ENCODE results near the gene ELP1.
"Not testable (repeated sequence)": the region's sequence is repeated elsewhere in the genome, so short reads cannot be mapped to it uniquely, and the experiment has no call there.

ELP1 gene, protein sequence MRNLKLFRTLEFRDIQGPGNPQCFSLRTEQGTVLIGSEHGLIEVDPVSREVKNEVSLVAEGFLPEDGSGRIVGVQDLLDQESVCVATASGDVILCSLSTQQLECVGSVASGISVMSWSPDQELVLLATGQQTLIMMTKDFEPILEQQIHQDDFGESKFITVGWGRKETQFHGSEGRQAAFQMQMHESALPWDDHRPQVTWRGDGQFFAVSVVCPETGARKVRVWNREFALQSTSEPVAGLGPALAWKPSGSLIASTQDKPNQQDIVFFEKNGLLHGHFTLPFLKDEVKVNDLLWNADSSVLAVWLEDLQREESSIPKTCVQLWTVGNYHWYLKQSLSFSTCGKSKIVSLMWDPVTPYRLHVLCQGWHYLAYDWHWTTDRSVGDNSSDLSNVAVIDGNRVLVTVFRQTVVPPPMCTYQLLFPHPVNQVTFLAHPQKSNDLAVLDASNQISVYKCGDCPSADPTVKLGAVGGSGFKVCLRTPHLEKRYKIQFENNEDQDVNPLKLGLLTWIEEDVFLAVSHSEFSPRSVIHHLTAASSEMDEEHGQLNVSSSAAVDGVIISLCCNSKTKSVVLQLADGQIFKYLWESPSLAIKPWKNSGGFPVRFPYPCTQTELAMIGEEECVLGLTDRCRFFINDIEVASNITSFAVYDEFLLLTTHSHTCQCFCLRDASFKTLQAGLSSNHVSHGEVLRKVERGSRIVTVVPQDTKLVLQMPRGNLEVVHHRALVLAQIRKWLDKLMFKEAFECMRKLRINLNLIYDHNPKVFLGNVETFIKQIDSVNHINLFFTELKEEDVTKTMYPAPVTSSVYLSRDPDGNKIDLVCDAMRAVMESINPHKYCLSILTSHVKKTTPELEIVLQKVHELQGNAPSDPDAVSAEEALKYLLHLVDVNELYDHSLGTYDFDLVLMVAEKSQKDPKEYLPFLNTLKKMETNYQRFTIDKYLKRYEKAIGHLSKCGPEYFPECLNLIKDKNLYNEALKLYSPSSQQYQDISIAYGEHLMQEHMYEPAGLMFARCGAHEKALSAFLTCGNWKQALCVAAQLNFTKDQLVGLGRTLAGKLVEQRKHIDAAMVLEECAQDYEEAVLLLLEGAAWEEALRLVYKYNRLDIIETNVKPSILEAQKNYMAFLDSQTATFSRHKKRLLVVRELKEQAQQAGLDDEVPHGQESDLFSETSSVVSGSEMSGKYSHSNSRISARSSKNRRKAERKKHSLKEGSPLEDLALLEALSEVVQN (N-terminal part only)

DNA sequence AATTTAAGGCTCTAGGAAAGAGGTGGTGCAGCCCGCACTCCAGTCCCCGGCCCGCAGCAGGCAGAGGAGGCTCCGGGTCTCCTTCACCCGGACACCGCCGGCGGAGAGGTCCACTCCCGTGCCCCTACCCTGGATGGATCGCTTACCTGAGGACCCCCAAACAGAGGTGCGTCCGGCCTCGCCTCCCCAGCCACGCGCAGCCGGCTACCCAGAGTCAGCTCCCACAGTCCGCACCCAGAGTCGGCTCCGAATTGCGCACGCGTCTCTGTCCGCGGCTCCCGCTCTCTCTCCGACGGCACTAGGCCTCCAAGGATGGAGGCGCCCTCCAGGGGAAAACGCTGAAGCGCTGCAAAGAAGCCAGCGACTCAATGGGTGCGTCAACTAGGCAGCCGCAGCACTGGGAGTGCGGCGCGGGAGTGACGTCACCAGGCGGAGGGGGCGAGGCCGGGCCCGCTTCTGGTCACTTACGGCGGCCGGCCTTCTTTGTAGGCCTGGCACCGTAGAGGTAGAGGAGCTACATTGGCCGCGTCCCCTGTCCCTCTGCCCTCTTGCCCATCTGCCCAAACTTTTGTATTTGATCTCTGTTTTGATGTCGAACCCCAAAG, at the start of gene ELP1:
TSS of gene ELP1 (minus strand) at position 407 of the 605 bp plus-strand sequence. CDS start 2,978 bp downstream, outside the sequence.
- peak; percentile 86 for DNase-seq

DNA sequence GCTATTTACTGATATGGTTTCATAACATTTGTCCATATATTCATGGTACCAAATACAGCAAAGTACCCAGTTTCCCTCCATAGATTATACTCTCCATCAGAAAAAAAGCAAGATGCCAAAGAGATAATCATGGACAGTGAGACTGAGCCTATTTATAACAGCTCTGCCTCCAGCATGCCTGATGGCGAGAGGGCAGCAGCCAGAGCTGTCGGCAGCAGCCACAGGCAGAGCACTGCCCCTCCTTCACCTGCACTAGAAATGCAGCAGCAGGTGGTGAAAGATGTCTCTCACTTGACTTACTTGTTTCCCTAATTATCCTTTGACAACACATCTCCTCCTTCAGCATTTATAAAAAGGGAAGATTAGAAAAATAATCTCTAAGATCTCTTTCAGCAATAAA, 47.0 kb upstream of the ELP1 start:
- no peak for DNase-seq

DNA sequence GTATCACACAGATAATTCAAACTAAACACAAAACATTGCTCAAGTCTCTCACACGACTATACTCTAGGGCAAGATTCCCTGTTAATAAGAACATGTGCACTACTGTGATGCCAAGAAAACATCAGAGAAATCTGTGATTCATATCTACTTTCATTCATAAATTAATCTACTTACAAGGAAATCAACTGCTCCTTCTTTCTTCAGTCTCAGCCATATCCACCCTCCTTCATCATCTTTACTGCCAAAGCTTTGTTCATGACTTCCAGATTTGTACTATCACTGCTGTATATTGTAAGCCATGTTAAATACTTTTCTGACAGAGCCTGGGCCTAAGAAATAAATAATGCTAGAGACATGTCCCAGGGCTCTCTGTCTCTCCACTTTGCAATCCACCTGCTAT, 44.3 kb upstream of the ELP1 start:
- no peak for DNase-seq

DNA sequence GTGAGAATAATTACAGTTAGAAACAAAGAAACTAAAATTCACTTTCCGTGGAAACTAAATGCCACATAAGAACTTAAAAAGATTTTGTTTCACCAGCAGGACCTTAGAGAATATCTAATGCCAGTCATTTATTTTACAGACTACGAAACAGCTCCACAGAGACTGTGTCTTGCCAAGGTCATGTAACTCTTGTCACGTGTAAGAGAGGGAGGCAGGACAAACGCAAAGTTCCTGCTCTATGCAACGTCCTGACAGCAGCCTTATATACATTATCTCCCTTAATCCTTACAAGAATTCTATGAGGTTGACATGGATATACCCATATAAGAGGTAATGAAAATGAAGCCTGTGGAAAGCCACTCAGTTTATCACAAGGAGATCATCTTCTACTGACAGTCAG, 40.0 kb upstream of the ELP1 start:
- DNase-seq, result no peak

DNA sequence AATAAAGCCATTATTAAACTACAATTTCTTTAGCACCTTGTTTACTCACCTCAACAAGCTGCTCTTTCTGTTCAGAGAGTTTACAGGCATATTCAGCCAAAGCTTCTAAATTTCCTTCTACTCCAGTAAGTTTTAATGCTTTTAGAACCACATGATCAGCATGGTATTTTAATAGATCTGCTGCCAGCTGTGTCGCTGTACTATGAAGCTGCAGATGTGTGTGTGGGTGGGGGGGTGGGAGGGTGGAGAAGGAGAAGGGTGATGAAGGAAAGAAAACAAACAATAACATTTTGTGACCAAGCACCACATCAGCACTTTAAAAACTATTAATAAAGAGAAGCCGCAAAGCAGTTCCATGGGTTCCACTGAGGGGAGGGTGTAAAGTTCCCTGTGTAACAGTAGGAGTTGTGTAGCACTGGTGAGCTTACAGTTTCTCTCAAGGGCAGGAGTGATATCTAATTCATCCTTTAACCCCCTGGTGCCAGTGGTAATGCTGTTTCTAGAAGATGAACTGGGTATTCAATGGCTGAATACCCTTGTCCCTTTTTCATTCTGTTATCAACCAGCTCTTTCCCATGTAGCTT, 38.8 kb upstream of the ELP1 start:
- DNase-seq, result no peak

DNA sequence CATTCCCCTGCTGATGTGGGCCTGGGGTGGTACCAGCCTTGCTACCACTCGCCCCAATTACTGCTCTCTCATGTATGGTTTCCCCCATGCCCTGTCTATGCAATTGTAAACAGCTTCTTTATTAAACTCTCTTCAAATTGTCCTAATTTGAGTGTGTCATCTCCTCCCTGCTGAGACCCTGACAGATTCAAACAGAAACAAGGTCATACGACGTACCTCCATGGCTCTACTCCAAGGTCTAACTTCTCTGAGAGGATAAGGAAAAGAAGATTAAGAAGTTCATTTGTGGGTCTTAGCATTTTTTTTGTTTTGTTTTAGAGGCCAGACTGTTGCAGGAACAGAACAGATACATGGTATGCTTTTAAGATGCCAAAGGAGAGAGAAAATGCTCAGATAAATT, 38.3 kb upstream of the ELP1 start:
- DNase-seq, result no peak

DNA sequence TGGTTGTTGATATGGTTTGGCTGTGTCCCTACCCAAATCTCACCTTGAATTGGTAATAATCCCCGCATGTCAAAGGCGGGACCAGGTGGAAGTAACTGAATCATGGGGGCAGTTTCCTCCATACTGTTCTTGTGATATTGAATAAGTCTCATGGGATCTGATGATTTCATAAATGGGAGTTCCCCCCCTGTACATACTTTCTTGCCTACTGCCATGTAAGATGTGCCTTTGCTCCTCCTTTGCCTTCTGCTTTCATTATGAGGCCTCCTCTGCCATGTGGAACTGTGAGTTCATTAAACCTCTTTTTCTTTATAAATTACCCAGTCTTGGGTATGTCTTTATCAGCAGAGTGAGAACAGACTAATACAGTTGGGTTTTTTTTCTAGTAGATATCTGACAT, 37.5 kb upstream of the ELP1 start:
- not testable (repeated sequence) for DNase-seq

DNA sequence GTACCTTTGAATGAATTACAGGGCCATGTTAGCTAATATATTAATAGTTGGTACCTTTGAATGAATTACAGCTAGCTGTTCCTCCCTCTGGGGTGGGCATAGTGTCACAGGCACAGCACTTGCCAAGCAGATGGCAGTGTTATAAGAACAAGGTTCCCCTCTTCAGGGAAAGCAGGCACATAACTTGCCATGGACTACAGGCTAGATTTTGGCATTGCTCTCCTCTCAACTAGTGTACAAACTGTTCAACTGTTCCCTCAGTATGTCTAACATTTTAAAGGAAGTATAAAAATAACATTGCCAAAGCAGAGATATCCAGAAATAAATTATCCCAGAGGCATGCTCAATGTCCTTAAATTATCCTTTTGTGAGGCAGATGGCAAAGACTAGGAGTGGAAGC, 34.0 kb upstream of the ELP1 start:
- DNase-seq, result no peak

DNA sequence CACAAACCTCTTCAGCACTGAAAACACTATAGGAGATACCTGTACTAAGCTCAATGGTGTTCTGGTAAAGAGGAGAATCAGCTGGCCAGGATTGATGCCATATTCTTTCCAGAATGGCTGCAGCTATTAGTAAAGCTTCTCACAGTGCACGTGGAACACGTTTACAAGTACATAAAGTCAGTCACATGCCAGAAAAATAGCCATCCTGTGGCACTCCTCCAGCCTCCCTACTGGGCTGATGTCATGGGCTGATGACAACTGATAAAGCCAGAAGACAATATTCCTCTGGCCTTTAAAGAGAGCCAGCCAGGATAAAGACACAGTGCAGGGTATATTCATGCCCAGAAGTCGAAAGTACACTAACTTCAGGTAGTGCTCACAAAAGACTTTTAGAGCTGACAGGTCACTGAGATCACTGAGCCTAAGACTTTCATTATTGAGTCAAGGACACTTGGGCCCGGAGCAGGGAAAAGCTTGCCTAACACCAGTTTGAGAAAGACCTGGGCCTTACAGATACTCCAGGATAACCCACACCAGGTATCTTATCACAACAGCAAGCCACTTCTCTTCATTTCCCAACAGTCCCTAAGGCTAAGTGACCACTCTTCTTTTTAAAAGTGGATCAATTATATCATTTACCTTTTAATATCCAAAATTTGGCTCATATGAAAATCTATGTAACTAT, 29.7 kb upstream of the ELP1 start:
- DNase-seq, result no peak

DNA sequence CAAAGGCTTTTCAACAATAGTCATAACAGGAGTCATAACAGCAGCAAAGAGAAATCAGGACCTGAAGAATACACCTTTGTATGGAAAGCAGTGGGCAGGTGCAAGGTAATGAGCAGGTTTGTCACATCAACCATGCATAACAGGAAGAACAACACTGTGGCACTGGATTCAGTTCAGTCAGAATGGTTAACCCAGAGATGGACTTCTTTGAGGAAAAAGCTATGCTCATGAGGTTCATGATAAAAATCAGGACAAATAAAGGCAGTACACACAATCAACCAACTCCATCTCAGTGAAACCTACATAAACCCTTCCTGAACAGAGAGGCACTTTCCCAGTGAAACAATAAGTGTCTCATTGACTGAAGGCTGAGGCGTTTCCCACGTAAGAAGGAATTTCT, 27.2 kb upstream of the ELP1 start:
- no peak for DNase-seq

DNA sequence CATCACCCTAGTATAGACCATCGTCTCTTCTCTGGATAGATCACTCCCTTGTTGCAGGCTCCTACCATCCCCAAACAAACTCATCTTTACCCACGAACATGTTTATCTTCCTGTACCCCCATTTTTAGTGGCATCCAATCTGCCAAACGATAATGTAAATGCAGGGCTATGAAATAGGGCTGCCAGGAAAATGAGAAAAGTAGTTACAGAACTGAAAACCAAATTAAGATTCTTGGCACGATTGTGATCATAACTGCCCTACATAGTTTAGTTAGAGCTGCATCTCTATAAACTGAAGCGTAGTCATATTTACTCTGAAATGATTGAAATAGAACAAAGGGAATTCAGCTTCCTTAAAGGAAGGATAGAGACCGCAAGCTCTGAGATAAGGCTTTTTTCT, 26.4 kb upstream of the ELP1 start:
- no peak for DNase-seq

DNA sequence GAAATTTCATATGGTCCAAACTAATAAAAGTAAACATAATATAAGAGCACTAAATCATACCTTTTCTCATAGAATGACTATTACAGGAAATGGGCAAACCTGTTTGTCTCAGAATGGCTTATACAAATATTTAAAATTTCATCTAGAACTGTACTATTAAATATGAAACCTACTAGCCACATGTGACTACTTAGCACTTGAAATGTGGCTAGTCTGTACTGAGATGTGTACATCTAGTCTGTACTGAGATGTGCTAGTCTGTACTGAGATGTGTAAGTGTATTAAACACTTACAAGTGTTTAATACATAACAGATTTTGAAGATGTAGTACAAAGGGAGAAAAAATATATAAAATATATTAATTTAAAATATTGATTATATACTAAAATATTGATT, 22.7 kb upstream of the ELP1 start:
- DNase-seq, result no peak

DNA sequence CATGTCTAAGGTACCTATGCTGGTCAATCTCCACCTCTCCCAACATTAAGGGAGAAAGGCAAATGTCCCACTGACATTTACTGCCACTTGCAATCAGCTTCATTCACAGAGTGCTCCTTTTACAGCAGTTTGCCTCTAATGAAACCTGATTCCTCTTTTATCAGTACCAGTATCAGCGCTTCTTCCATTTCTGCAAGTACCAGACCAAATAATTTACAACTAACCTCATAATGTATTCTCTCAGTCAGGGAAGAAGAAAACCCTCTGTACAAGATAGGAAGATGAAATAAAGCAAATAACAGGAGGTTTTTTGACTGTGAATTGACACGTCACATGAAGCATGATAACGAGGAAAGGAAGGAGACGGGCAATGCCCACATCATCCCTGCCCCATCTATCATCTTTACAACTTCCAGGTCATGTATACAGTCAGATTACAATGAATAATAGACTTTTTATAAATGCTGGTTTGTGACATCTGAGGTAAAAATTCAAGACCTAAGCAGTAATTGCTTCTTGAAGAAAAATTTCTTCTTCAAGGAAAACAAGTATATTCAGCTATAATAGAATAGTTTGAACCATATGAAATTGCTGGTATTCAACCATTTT, 22.2 kb upstream of the ELP1 start:
- DNase-seq, result no peak

DNA sequence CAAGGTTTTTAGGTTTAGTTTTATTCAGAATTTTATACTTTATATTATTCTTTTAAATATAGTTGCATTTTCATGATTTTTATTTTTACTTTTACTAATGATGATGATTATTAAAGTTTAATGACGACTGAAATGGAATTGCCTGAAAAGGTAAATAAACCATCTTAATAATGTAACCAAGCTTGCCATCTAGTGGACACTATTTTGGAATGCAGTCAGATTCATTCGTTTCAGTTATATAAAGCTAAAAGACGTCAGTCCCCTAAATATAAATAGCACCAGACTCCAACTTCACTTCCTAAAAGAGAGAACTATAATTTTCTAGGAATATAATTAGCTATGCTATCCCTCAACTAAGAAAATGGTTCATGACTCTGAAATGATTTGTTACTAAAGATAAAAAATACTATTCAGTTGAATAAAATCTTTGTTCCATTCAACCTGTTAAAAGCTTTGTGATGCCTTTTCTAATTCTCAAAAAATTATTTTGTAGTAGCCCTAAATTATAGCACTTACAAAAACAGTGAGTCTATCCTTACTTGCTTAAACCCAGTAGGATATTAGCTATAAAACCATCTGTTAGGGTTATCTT, 20.2 kb upstream of the ELP1 start:
- DNase-seq, result peak; percentile 41

DNA sequence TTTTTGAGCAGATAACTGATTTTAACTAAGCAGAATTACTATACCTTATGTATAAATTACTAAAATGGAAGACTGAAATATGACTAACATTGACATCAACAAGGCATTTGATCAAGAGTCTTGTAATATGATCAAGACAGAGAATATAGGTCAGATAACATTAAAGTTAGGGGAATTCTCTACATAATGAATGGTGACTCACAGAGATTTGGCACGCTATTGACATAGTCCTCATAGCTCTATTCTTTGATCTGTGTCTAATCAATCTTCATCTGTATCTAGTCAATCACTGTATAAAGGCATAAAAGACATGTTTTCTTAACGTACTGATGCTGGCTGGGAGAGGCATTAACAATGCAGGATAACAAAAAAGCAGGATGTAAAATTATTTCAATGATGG, 17.7 kb upstream of the ELP1 start:
- DNase-seq, result no peak

DNA sequence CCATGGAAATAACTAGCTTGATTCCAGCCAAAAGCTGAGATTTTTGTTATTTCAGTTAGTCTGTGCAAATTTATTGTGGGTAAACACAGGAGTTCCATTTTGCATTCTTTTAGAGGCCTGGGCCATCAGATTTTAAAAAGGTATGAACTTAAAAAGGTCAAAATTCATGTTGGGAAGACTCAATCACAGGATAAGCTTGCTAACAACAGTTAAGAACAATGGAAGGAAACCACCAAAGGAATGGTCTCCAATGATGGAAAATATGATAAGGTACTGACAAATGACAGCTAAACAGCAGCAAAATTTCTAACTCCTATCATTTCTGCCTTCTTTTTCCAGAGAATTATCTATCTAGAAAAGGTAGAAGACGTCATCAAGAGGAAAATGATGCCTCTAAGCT, 16.2 kb upstream of the ELP1 start:
- DNase-seq, result no peak

DNA sequence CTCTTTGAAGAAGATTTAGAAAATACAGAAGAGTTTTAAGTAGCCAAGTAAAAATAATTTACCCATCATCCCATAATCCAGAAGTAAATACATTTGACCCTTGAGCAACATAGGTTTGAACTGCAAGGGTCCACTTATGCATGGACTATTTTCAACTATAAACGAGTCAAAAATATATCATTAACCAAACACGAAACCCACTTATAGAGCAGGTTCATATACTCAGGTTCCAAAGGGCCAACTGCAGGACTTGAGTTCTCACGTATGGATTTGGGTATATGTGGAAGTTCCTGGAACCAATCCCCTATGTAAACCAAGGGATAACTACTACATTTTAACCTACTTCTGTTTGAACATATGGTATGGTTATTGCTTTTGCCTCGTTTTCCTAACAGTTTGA, 6.1 kb upstream of the ELP1 start:
- DNase-seq, result no peak

DNA sequence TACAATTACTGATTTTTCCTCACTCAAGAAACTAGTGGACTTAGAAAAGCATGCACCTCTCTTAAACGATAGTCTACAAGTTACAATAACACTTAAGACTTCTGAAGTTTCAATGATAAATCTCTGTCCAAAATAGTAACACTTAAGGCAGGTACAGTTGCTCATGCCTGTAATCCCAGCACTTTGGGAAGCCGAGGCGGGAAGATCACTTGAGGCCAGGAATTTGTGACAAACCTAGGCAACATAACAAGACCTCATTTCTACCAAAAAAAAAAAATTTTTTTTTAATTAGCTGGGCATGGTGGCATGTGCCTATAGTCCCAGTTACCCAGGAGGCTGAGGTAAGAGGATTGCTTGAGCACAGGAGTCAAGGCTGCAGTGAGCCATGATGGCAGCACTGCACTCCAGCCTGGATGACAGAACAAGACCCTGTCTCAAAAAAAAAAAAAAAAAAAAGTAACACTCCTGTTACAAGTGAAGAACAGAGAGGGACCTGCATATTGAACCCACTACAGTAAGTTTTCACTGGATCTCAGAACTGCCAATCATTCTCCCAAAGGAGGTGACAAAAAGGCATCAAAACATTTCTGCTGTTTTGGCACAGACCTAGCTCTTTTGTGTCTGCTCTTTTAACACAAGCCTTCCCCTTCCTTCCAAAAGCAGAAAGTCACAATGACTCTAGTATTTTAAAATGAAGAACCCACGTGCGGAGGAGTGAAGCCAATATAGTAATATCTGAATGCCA, 3.8 kb upstream of the ELP1 start:
- no peak for DNase-seq

DNA sequence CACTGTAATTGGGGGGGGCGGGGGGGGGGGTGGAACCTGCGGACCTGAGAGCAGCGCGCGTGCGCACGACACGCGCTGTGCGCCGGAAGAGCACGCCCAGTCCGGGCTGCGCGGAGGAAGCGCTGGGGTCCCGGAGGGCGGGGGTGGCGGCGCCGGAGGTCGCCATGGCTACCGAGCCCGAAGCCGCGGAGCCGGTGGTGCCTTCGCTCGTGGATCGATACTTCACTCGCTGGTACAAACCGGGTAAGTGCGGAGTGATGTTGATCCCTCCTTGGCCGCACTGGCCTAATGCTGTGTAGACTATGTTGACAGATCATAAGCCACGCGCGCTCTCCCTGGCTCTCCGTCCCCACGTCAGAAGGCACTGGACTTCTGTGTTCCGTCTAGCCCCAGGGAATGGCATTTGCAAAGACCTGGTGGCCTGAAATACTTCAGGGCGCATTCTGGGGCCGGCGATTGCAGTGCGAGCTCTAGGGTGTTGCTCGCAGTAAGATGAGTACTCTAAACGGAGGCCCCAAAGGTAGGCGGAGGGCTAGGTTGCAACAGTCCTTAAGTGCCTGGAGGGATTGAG, 484 bp upstream of the ELP1 start, which contains the start of gene ABITRAM:
TSS of gene ABITRAM (plus strand) at position 78 of the 571 bp plus-strand sequence. CDS start at position 165, 87 bp downstream.
- peak; percentile 86 for DNase-seq

DNA sequence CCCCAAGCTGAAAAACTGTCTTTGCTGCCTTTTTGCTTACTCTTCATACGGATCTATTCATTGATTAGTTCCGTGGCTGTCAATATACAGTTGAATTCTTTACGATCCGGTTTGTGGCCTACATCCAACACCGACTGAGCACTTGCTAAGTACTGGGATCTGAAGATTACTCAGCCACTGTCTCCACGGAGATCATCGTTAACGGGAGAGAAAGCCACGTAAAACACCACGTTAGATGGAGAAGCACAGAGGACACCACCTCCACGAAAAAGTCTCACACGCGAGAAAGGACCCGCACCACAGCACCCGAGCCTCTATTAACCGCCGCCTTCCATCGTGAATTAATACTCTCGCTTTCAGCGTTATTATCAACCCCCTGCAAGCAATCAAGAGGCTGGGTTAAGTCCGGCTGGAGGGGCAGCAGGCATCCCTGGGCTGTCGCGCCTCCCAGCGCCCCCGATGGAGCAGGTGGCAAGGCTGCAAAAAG, 650 bp downstream of the ELP1 start:
- peak; percentile 9 for DNase-seq

All from kidney glomerular epithelial cell (primary cell).